CD14-positive monocyte (primary cell): ENCODE results near the gene CACNA1B. TPM values are rescaled to one million over a fixed set of nuclear protein-coding genes. Genes with fewer than 3 reads are reported as not detected.

Source experiments
- DNase-seq, 3 donors: peaks; one replicate each; pipeline ENCODE4 v3.0.0-alpha.2; 2011 to 2022
- H2AFZ ChIP-seq: 2 replicates; pipeline ENCODE4 v1.6.0; 2012; ENCODE audit warnings: mild to moderate bottlenecking, low read depth, low read length, inconsistent platforms; ENCODE audit not compliant: insufficient read depth, poor library complexity, severe bottlenecking
- H3K27ac ChIP-seq, 2 donors: 1 replicate in 1 of 2; 2 replicates in 1 of 2; pipeline ENCODE4 v1.5.1; 2012 to 2013; ENCODE audit warnings: low read length in 2 of 2, control low read depth in 1 of 2, inconsistent platforms in 1 of 2, low read depth in 1 of 2, mild to moderate bottlenecking in 1 of 2
- H3K27me3 ChIP-seq, 2 donors: one replicate each; pipeline versions ENCODE4 v1.6.0 to v1.6.1; 2011 to 2013; ENCODE audit warnings: low read length in 2 of 2; ENCODE audit not compliant: control insufficient read depth in 2 of 2, insufficient read depth in 2 of 2
- H3K36me3 ChIP-seq, 2 donors: replicated peaks in 1 of 2; 1 replicate in 1 of 2; 2 replicates in 1 of 2; pipeline versions ENCODE4 v1.5.1 to v1.6.1; 2012 to 2013; ENCODE audit warnings: low read length in 2 of 2, control low read depth in 1 of 2, inconsistent platforms in 1 of 2, mild to moderate bottlenecking in 1 of 2; ENCODE audit not compliant: insufficient read depth in 2 of 2, control insufficient read depth in 1 of 2
- H3K4me1 ChIP-seq, 2 donors: 1 replicate in 1 of 2; 2 replicates in 1 of 2; pipeline versions ENCODE4 v1.5.1 to v1.6.1; 2012 to 2013; ENCODE audit warnings: low read length in 2 of 2, control low read depth in 1 of 2, inconsistent platforms in 1 of 2, mild to moderate bottlenecking in 1 of 2, moderate library complexity in 1 of 2; ENCODE audit not compliant: insufficient read depth in 2 of 2, control insufficient read depth in 1 of 2
- H3K4me2 ChIP-seq: replicated peaks from 2 replicates; pipeline ENCODE3; 2012; ENCODE audit warnings: low read length, moderate library complexity, mild to moderate bottlenecking; ENCODE audit not compliant: poor library complexity, severe bottlenecking; ENCODE audit errors: extremely low read depth
- H3K4me3 ChIP-seq, 3 experiments: fragments of 200-600 bp in 1 of 3; sonication (generic) in 1 of 3; replicated peaks in 1 of 3; 1 replicate in 2 of 3; 2 replicates in 1 of 3; pipeline ENCODE4 v1.5.1; 2011 to 2013; ENCODE audit warnings: low read length in 3 of 3, mild to moderate bottlenecking in 3 of 3, control low read depth in 2 of 3, low read depth in 2 of 3, inconsistent platforms in 1 of 3, moderate library complexity in 1 of 3
- H3K79me2 ChIP-seq: 2 replicates; pipeline ENCODE4 v1.6.0; 2012; ENCODE audit warnings: mild to moderate bottlenecking, control low read depth, inconsistent platforms, low read length, moderate library complexity; ENCODE audit not compliant: insufficient read depth
- H3K9ac ChIP-seq: 2 replicates; pipeline ENCODE4 v1.6.0; 2017; ENCODE audit warnings: low read length, mild to moderate bottlenecking; ENCODE audit not compliant: insufficient read depth, poor library complexity, severe bottlenecking
- H3K9me3 ChIP-seq, 2 donors: replicated peaks in 1 of 2; 1 replicate in 1 of 2; 2 replicates in 1 of 2; pipeline versions ENCODE4 v1.5.1 to v1.6.1; 2012 to 2013; ENCODE audit warnings: low read length in 2 of 2, control low read depth in 1 of 2; ENCODE audit not compliant: control insufficient read depth in 1 of 2, insufficient read depth in 1 of 2
- H4K20me1 ChIP-seq: 2 replicates; pipeline ENCODE4 v1.6.0; 2012; ENCODE audit warnings: mild to moderate bottlenecking, low read length, control low read depth, moderate library complexity; ENCODE audit not compliant: insufficient read depth
- H3K27ac Mint-ChIP-seq, 7 donors: one replicate each; pipeline ENCODE4 v1.8.0; 2020; ENCODE audit warnings: mild to moderate bottlenecking in 7 of 7, mixed read lengths in 7 of 7, moderate library complexity in 6 of 7, inconsistent platforms in 2 of 7
- H3K27me3 Mint-ChIP-seq, 3 donors: one replicate each; pipeline ENCODE4 v1.8.0; 2021 to 2022; ENCODE audit warnings: low read depth in 3 of 3, mild to moderate bottlenecking in 3 of 3, mixed read lengths in 3 of 3, moderate library complexity in 3 of 3, inconsistent platforms in 1 of 3
- H3K36me3 Mint-ChIP-seq, 2 donors: one replicate each; pipeline ENCODE4 v1.8.0; 2020; ENCODE audit warnings: mixed read lengths in 2 of 2, inconsistent platforms in 1 of 2, mild to moderate bottlenecking in 1 of 2
- H3K4me1 Mint-ChIP-seq: one replicate; pipeline ENCODE4 v1.8.0; 2020; ENCODE audit warnings: mild to moderate bottlenecking, mixed read lengths
- H3K4me3 Mint-ChIP-seq, 2 donors: one replicate each; pipeline ENCODE4 v1.8.0; 2020; ENCODE audit warnings: mild to moderate bottlenecking in 2 of 2, mixed read lengths in 2 of 2, moderate library complexity in 1 of 2
- H3K9me3 Mint-ChIP-seq, 7 donors: one replicate each; pipeline ENCODE4 v1.8.0; 2020 to 2022; ENCODE audit warnings: mixed read lengths in 7 of 7, mild to moderate bottlenecking in 6 of 7, moderate library complexity in 6 of 7, inconsistent platforms in 2 of 7
- WGBS: methylation state at CpG from one replicate; pipeline ENCODE4 v1.1.5; 2013; ENCODE audit warnings: missing lambda C conversion rate; ENCODE audit not compliant: insufficient coverage; 5-methylcytosine and 5-hydroxymethylcytosine counted together
- intact Hi-C, 2 donors: fragments of 100-400 bp; cut with micrococcal nuclease; formaldehyde crosslinking; loops; one replicate each; pipeline versions ENCODE4 v1.15.0 to v1.15.1; 2023
- polyA plus RNA-seq, 3 donors: library from polyadenylated mRNA; depleted of rRNA in 1 of 3; unstranded in 2 of 3; stranded (reverse) in 1 of 3; fragments of 300-500 nt in 2 of 3; fragments of >200 nt in 1 of 3; fragmentation: Illumina TruSeq in 2 of 3; gene quantifications; 1 replicate in 2 of 3; 2 replicates in 1 of 3; pipeline ENCODE4 v1.2.3, GENCODE V29; 2012 to 2021
- TF ChIP-seq, protein P1 (sequence below): fragments of 200-600 bp; IDR thresholded peaks from one replicate; pipeline ENCODE4 v1.8.0; 2022; ENCODE audit warnings: antibody characterized with exemption, mild to moderate bottlenecking

Gene CACNA1B
- polyA plus RNA-seq, 3 donors, result not detected

DNA sequence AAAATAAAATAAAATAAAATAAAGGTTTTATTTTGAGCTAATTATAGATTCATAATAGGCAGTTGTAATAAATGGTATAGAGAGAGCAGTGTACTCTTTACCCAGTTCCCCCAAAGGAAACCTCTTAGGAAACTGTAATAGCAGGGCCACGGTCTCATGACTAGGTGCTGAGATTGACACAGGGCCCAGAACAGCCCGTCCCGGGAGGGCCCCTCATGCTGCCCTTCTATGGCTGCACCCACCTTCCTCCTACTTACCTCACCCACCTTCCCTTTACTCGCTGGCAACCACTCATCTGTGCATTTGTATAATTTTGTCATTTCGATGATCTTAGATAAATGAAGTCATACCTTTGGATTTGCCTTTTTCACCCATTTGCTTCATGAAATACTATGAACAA is 16.1 kb downstream of the CACNA1B start:
- intact Hi-C loops, result no loop called here
- H3K27ac Mint-ChIP-seq, result no peak overlapping the region
- 74% methylated on average over 4 of the region's 5 CpGs for WGBS

DNA sequence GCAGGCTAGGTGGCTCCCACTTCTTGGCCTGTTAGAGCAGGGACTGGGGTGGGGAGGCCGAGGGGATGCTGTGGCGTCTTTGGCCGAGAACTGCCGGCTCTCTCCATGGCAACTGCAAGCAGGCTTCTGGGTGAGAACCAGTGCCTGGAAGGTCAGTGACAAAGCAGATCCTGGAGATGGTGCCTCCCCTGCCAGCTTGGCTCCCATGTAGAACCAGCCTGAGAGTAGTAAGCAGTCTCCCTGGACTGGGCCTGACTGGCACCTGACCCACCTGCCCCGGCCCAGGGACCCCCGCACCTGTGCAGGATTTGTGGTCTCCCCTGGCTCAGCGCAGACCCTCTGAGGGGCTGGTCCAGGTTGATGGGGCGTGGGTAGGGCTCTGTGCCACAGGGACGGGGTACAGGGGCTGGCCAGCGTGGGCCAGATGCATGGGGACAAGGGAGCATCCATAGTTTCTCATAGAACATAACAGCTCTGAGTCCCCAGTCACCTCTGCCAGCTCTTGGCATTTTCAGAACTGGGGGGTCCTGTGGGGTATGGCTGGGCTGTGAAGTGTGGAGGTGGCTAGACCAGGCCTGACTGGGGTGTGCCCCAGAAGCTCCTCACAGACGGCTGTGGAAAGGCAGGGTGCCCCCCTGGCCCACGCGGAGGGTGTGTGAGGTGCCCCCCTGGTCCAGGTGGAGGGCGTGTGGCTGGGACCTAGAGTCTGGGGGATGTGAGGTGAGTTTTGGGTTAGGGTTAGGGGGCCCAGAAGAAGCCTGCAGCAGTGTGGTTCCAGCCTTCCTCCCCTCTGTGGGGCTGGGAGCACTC is 22.2 kb downstream of the CACNA1B start:
- DNase-seq, result no peak
- Histone ChIP-seq H4K20me1 (no peaks in the 10 kb centered on the region), H2AFZ (no peak overlapping the region), H3K4me2 (no peak overlapping the region), H3K79me2 (no peaks in the 10 kb centered on the region), H3K36me3 (no peaks in the 10 kb centered on the region), H3K4me3 (no peak overlapping the region), H3K9me3 (peaks cover 0 to 9% of the 10 kb centered on the region in 2 donors), H3K9ac (no peak overlapping the region), H3K27ac (no peak overlapping the region), H3K27me3 (no peaks in the 10 kb centered on the region), H3K4me1 (no peaks in the 10 kb centered on the region)
- peaks cover 1 to 12% (median 4%) of the 10 kb centered on the region in 7 donors for H3K9me3 Mint-ChIP-seq
- intact Hi-C loops, result no loop called here
- TF ChIP-seq, protein P1, sequence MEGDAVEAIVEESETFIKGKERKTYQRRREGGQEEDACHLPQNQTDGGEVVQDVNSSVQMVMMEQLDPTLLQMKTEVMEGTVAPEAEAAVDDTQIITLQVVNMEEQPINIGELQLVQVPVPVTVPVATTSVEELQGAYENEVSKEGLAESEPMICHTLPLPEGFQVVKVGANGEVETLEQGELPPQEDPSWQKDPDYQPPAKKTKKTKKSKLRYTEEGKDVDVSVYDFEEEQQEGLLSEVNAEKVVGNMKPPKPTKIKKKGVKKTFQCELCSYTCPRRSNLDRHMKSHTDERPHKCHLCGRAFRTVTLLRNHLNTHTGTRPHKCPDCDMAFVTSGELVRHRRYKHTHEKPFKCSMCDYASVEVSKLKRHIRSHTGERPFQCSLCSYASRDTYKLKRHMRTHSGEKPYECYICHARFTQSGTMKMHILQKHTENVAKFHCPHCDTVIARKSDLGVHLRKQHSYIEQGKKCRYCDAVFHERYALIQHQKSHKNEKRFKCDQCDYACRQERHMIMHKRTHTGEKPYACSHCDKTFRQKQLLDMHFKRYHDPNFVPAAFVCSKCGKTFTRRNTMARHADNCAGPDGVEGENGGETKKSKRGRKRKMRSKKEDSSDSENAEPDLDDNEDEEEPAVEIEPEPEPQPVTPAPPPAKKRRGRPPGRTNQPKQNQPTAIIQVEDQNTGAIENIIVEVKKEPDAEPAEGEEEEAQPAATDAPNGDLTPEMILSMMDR, result no peak
- H3K4me1 Mint-ChIP-seq, result no peaks in the 10 kb centered on the region
- no peak overlapping the region for H3K4me3 Mint-ChIP-seq
- no peak overlapping the region for H3K27ac Mint-ChIP-seq
- peaks cover 0 to 6% (median 2%) of the 10 kb centered on the region in 3 donors for H3K27me3 Mint-ChIP-seq
- 92% methylated on average over 10 of the region's 14 CpGs for WGBS
- H3K36me3 Mint-ChIP-seq, result no peaks in the 10 kb centered on the region

More for the DNA sequence above, 16.1 kb downstream of the CACNA1B start:
- no peaks in the 10 kb centered on the region for H3K27me3 ChIP-seq
- no peaks in the 10 kb centered on the region for H4K20me1 ChIP-seq
- no peaks in the 10 kb centered on the region for H3K36me3 ChIP-seq
- H3K4me3 Mint-ChIP-seq, result no peak overlapping the region
- H3K4me1 Mint-ChIP-seq, result no peaks in the 10 kb centered on the region
- H3K27ac ChIP-seq, result no peak overlapping the region
- H3K4me1 ChIP-seq, result no peaks in the 10 kb centered on the region
- H3K9me3 Mint-ChIP-seq, result peaks cover 0 to 2% (median 0%) of the 10 kb centered on the region in 7 donors
- no peaks in the 10 kb centered on the region for H3K9me3 ChIP-seq
- DNase-seq, result no peak
- H3K4me2 ChIP-seq, result no peak overlapping the region
- TF ChIP-seq, protein P1, result no peak
- H3K79me2 ChIP-seq, result no peaks in the 10 kb centered on the region
- no peaks in the 10 kb centered on the region for H3K36me3 Mint-ChIP-seq
- H3K9ac ChIP-seq, result no peak overlapping the region
- no peak overlapping the region for H2AFZ ChIP-seq
- no peak overlapping the region for H3K4me3 ChIP-seq
- H3K27me3 Mint-ChIP-seq, result peaks cover 0 to 6% (median 4%) of the 10 kb centered on the region in 3 donors
